ENCODE measurements around the gene ZBTB17. TPM values are rescaled to one million over a fixed set of nuclear protein-coding genes. Genes with fewer than 3 reads are reported as not detected.
A peak's percentile ranks its signal among the peaks of the same experiment; 100 is the strongest.

The ZBTB17 gene
- total RNA-seq, 1 donor from 2014 or later = 51.5 TPM

DNA sequence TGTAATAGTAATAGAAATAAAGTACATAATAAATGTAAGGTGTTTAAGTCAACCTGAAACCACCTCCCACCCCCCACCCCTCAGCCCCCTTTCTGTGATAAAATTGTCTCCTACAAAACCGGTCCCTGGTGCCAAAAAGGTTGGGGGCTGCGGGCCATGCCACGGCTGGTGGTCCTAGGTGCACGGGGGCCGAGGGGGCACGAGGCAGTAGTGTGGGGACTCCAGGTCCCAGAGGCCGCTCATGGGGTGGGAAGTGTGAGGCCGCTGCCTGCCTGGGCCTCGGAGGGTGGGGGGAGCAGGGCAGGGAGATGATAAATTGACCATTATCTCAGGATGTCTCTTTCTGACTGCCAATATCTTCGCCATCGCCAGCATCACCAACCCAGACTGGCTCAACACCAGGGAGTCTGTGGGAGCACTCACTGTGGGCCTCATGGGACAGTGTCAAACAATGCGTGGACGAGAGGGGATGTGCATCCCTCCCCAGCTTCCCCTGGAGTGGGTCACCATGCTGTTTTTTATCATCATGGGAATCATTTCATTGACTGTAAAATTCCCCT is 6.5 kb downstream of the ZBTB17 start:
- Mint-ChIP-seq H3K9me3 (no peaks in the 10 kb centered on the region), H3K27ac (ENCODE audit: unreplicated experiment) (no peak overlapping the region), H3K27me3 (ENCODE audit: low read depth) (no peaks in the 10 kb centered on the region), H3K36me3 (ENCODE audit: low read depth) (peaks cover 47% of the 10 kb centered on the region), H3K4me3 (no peak overlapping the region), H3K4me1 (peaks cover 25% of the 10 kb centered on the region)
- no peak for DNase-seq (ENCODE audit: low read depth, low spot score)
- no peak for TF ChIP-seq CTCF (conservative IDR thresholded peaks at IDR 0.05)

GRCh38 chr1:15968172-15968571 is 7.7 kb downstream of the ZBTB17 start:
- H3K36me3 Mint-ChIP-seq (ENCODE audit: low read depth) = peaks cover 42% of the 10 kb centered on the region
- DNase-seq (ENCODE audit: low read depth, low spot score) = no peak
- H3K27me3 Mint-ChIP-seq (ENCODE audit: low read depth) = no peaks in the 10 kb centered on the region
- peak overlapping the region; percentile 73 for H3K27ac Mint-ChIP-seq (ENCODE audit: unreplicated experiment)
- no peak for TF ChIP-seq CTCF (conservative IDR thresholded peaks at IDR 0.05)
- no peak overlapping the region for H3K4me3 Mint-ChIP-seq
- no peaks in the 10 kb centered on the region for H3K9me3 Mint-ChIP-seq
- H3K4me1 Mint-ChIP-seq = peaks cover 25% of the 10 kb centered on the region

DNA sequence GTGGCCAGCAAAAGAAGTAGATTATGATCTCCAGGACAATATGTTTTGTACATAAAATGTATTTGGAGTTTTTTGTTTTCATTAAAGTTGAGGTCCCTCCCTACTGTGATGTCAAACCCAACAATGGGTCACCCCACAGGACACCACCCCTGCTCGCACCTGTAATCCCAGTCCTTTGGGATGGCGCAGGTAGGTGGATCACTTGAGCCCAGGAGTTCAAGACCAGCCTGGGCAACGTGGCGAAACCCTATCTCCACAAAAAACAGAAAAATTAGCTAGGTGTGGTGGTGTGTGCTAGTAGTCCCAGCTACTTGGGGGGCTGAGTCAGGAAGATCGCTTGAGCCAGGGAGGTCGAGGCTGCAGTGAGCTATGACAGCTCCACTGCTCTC is 9.0 kb downstream of the ZBTB17 start:
- Mint-ChIP-seq H3K27me3 (ENCODE audit: low read depth) (no peaks in the 10 kb centered on the region), H3K36me3 (ENCODE audit: low read depth) (peaks cover 35% of the 10 kb centered on the region), H3K27ac (ENCODE audit: unreplicated experiment) (peak overlapping the region; percentile 57), H3K4me1 (peaks cover 25% of the 10 kb centered on the region), H3K4me3 (no peak overlapping the region), H3K9me3 (no peaks in the 10 kb centered on the region)
- no peak for DNase-seq (ENCODE audit: low read depth, low spot score)
- no peak for TF ChIP-seq CTCF (conservative IDR thresholded peaks at IDR 0.05)

DNA sequence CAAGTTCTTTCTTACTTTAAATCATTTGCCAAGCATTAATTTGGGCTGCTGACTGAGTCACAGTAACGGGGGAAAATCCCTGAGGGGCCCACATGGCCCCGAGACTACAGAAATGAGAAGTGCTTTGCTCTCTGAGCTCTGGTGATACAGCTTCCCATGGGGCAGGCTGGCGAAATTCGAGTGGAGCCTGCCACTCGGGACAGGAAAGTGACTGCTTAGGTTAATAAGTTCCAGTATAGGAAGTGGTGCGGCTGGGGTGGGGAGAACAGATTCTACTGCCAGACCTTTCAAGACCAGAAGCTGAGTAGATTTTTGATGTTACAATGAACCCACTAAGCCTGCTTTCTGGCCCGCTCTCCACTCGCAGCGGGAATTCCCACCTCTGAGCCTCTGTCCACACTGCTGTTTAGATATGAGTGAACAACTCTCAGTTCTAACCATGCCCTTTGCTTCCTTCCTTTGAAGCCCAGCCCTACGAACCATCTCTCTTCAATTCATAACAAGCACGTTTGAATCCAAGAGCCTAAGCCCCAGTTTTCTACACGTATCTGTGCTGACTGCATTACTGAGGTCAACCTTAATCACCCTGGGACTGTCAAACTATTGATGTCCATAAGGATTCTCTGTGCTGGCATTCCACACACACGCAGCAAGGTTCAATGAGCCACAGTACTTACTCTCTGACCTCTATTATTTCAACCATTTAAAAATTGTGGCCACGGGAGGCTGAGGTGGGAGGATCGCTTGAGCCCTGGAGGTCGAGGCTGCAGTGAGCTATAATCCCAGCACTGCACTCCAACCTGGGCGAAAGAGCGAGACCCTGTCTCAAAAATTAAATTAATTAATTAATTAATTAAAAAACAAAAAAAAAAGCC is 9.6 kb downstream of the ZBTB17 start:
- Mint-ChIP-seq H3K4me3 (no peak overlapping the region), H3K4me1 (peaks cover 29% of the 10 kb centered on the region), H3K36me3 (ENCODE audit: low read depth) (peaks cover 33% of the 10 kb centered on the region)

GRCh38 chr1:15965228-15965767 is 10.6 kb downstream of the ZBTB17 start:
- no peak for DNase-seq (ENCODE audit: low read depth, low spot score)
- no peak for TF ChIP-seq CTCF (conservative IDR thresholded peaks at IDR 0.05)
- H3K27ac Mint-ChIP-seq (ENCODE audit: unreplicated experiment) = peak overlapping the region; percentile 22
- H3K27me3 Mint-ChIP-seq (ENCODE audit: low read depth) = no peaks in the 10 kb centered on the region
- no peaks in the 10 kb centered on the region for H3K9me3 Mint-ChIP-seq
- H3K4me1 Mint-ChIP-seq = peaks cover 35% of the 10 kb centered on the region
- no peak overlapping the region for H3K4me3 Mint-ChIP-seq
- peaks cover 28% of the 10 kb centered on the region for H3K36me3 Mint-ChIP-seq (ENCODE audit: low read depth)

More for the DNA sequence above, 9.6 kb downstream of the ZBTB17 start:
- no peak for DNase-seq (ENCODE audit: low read depth, low spot score)
- no peaks in the 10 kb centered on the region for H3K9me3 Mint-ChIP-seq
- no peak for TF ChIP-seq CTCF (conservative IDR thresholded peaks at IDR 0.05)
- no peaks in the 10 kb centered on the region for H3K27me3 Mint-ChIP-seq (ENCODE audit: low read depth)
- H3K27ac Mint-ChIP-seq (ENCODE audit: unreplicated experiment) = no peak overlapping the region

All from neural crest cell (in vitro differentiated cells).